ENCODE results near the gene GALNT14. TPM values are rescaled to one million over a fixed set of nuclear protein-coding genes. Genes with fewer than 3 reads are reported as not detected.

The GALNT14 gene
- total and polyA plus RNA-seq, 2 of the 8 experiments (the other 6 are each of a cell fraction or from before 2014, with no cell fraction given): 13.0 to 13.7 TPM

DNA sequence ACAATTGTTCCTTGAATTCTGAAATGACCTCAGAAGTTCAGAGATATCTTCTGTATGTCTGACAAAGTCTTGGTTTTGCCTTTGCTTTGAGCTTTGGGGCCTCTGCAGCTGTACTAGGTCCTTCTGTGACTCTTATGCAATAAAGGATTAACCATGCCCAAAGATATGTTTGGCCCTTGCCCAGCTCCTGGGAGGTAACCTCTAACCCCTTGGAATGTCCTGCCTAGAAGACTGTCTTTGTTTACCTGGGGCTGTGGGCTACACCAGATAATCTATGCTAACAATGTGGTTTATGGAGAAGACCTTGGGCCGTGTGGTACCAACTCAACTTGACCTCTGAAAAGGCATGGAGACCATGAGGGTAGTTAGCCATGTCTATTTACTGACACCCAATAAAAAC, 190.1 kb downstream of the GALNT14 start:
- H3K23me2 ChIP-seq (ENCODE audit: low read depth, low read length): no peaks in the 10 kb centered on the region
- H3K36me3 ChIP-seq (ENCODE audit: control insufficient read depth in 2 of 4, insufficient read depth in 4 of 4, low read length in 3 of 4): no peaks in the 10 kb centered on the region
- H3K79me2 ChIP-seq (ENCODE audit: control insufficient read depth in 1 of 2, insufficient read depth in 2 of 2, low read length in 2 of 2): no peaks in the 10 kb centered on the region; a peak in 1 of 4 replicates
- H3K27me3 ChIP-seq (replicated peaks in 1 of 4; ENCODE audit: control insufficient read depth in 3 of 4, extremely low read depth in 1 of 4, insufficient read depth in 3 of 4, low read length in 3 of 4): no peaks in the 10 kb centered on the region
- no peak overlapping the region for H4K5ac ChIP-seq (ENCODE audit: insufficient read length, low read depth, low read length)
- no peak overlapping the region for H2BK15ac ChIP-seq (ENCODE audit: low read length)
- H4K91ac ChIP-seq (replicated peaks; ENCODE audit: insufficient read length, low read length): no peak overlapping the region
- no peak overlapping the region for H3K27ac ChIP-seq (ENCODE audit: low read depth, low read length)
- H3K4ac ChIP-seq (replicated peaks; ENCODE audit: insufficient read length, low read depth, low read length): no peak overlapping the region
- ChIA-PET POLR2A (ENCODE audit: partially characterized antibody) (no interaction called here), CTCF (ENCODE audit: partially characterized antibody) (interaction anchor here (0.6 to 1.6 kb wide), 3 partner anchors 9 to 160 kb away, joined by 3 to 5 read pairs (median 3); no protein-coding TSS in a partner anchor)
- H4K20me1 ChIP-seq (replicated peaks in 1 of 2; ENCODE audit: control insufficient read depth in 1 of 2, insufficient read depth in 2 of 2, low read length in 2 of 2): no peaks in the 10 kb centered on the region
- no peak overlapping the region for H2BK5ac ChIP-seq (ENCODE audit: low read depth, low read length)
- TF ChIP-seq, protein P1, sequence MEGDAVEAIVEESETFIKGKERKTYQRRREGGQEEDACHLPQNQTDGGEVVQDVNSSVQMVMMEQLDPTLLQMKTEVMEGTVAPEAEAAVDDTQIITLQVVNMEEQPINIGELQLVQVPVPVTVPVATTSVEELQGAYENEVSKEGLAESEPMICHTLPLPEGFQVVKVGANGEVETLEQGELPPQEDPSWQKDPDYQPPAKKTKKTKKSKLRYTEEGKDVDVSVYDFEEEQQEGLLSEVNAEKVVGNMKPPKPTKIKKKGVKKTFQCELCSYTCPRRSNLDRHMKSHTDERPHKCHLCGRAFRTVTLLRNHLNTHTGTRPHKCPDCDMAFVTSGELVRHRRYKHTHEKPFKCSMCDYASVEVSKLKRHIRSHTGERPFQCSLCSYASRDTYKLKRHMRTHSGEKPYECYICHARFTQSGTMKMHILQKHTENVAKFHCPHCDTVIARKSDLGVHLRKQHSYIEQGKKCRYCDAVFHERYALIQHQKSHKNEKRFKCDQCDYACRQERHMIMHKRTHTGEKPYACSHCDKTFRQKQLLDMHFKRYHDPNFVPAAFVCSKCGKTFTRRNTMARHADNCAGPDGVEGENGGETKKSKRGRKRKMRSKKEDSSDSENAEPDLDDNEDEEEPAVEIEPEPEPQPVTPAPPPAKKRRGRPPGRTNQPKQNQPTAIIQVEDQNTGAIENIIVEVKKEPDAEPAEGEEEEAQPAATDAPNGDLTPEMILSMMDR (IDR thresholded peaks at IDR 0.05; ENCODE audit: control extremely low read depth in 1 of 3, insufficient read depth in 1 of 3, low read depth in 1 of 3, low read length in 3 of 3): no peak
- no peak for TF ChIP-seq RFX5 (IDR thresholded peaks at IDR 0.05; ENCODE audit: borderline replicate concordance, low read depth, low read length)
- no peak for TF ChIP-seq PHF8 (conservative IDR thresholded peaks at IDR 0.05; ENCODE audit: low read depth, low read length)
- TF ChIP-seq SP4 (IDR thresholded peaks at IDR 0.05; ENCODE audit: low read length): no peak
- no peak for TF ChIP-seq GTF2F1 (IDR thresholded peaks at IDR 0.05; ENCODE audit: borderline replicate concordance, low read depth, low read length)
- TF ChIP-seq TAF1 (IDR thresholded peaks at IDR 0.05; ENCODE audit: low read depth, low read length): no peak
- no peak for TF ChIP-seq EZH2 (IDR thresholded peaks at IDR 0.05; ENCODE audit: low read depth, low read length, severe bottlenecking)
- no peak for TF ChIP-seq BACH1 (IDR thresholded peaks at IDR 0.05; ENCODE audit: low read length)
- no peak for TF ChIP-seq SIX5 (IDR thresholded peaks at IDR 0.05; ENCODE audit: low read depth, low read length)
- TF ChIP-seq SAP30 (IDR thresholded peaks at IDR 0.05; ENCODE audit: insufficient read depth, insufficient replicate concordance, low read length): no peak
- no peak for TF ChIP-seq TAF7 (optimal IDR thresholded peaks at IDR 0.05; ENCODE audit: borderline replicate concordance, low read depth, low read length)
- no peak overlapping the region for H3K4me2 ChIP-seq (ENCODE audit: insufficient read depth in 1 of 2, low read depth in 2 of 2, low read length in 2 of 2)
- peaks cover 7 to 11% of the 10 kb centered on the region in 2 experiments; a peak in 3 of 4 replicates for H3K9me3 ChIP-seq (ENCODE audit: insufficient read depth in 2 of 2, low read depth in 1 of 2, low read length in 1 of 2)
- no peak overlapping the region for H4K8ac ChIP-seq (ENCODE audit: extremely low read depth, insufficient read depth, low read length)
- no peak overlapping the region for H3K14ac ChIP-seq (ENCODE audit: insufficient read length)
- no peak overlapping the region for H2BK12ac ChIP-seq (ENCODE audit: low read depth, low read length)
- H3K79me1 ChIP-seq (ENCODE audit: low read depth, low read length): no peaks in the 10 kb centered on the region
- no peak for FAIRE-seq
- no peak overlapping the region for H2AK5ac ChIP-seq (ENCODE audit: low read depth, low read length)
- H3K56ac ChIP-seq (replicated peaks; ENCODE audit: insufficient read length, low read depth, low read length): no peak overlapping the region
- no peak overlapping the region for H3K9ac ChIP-seq (replicated peaks in 1 of 4; ENCODE audit: extremely low read depth in 1 of 4, low read depth in 3 of 4, low read length in 3 of 4)
- H3K4me3 ChIP-seq (ENCODE audit: extremely low read depth in 1 of 4, insufficient read depth in 2 of 4, low read depth in 3 of 4, low read length in 4 of 4): no peak overlapping the region; a peak in 1 of 8 replicates
- H2BK120ac ChIP-seq (replicated peaks; ENCODE audit: low read depth, low read length): no peak overlapping the region
- H3K23ac ChIP-seq (ENCODE audit: insufficient read length): no peak overlapping the region
- no peak overlapping the region for H3K18ac ChIP-seq (ENCODE audit: extremely low read depth, low read length)
- 88% methylated on average over 1 of the region's 1 CpG; no CpG with 5 or more reads in 1 of the 2 experiments for WGBS, 2 experiments (ENCODE audit: extremely low coverage in 1 of 2, insufficient coverage in 1 of 2, insufficient read length in 1 of 2, insufficient replicate concordance in 2 of 2, low coverage in 1 of 2, low lambda C conversion rate in 2 of 2, missing lambda C conversion rate in 1 of 2)
- no peak overlapping the region for H2AFZ ChIP-seq (ENCODE audit: low read length)
- no peak overlapping the region for H2BK20ac ChIP-seq (ENCODE audit: low read length)
- H3K4me1 ChIP-seq (replicated peaks in 1 of 4; ENCODE audit: control insufficient read depth in 3 of 4, insufficient read depth in 4 of 4, low read length in 3 of 4): peaks cover 0 to under 1% (median 0%) of the 10 kb centered on the region in 4 experiments; a peak in 1 of 7 replicates
- DNase-seq (ENCODE audit: low read depth in 1 of 2, low spot score in 2 of 2): no peak

Measured in H1 (cell line).